Hepatocyte (in vitro differentiated cells): ENCODE measurements around the gene APOA5. TPM values are rescaled to one million over a fixed set of nuclear protein-coding genes. Genes with fewer than 3 reads are reported as not detected.
A peak's percentile ranks its signal among the peaks of the same experiment; 100 is the strongest.

Experiments
- DNase-seq: peaks from one replicate; pipeline ENCODE4 v3.0.0-alpha.2; 2016; ENCODE audit warnings: low spot score
- H2AFZ ChIP-seq: fragments of 200-600 bp; sonication (generic); 2 replicates; pipeline ENCODE4 v1.6.0; 2016; ENCODE audit warnings: antibody characterized with exemption, mild to moderate bottlenecking
- H3K27ac ChIP-seq: fragments of 200-600 bp; sonication (generic); 2 replicates; pipeline ENCODE4 v1.5.1; 2016; ENCODE audit warnings: mild to moderate bottlenecking
- H3K27me3 ChIP-seq: fragments of 200-600 bp; sonication (generic); 2 replicates; pipeline ENCODE4 v1.6.1; 2016
- H3K36me3 ChIP-seq: fragments of 200-600 bp; sonication (generic); replicated peaks from 2 replicates; pipeline ENCODE4 v1.5.1; 2016; ENCODE audit warnings: low read depth; ENCODE audit not compliant: insufficient read depth
- H3K4me1 ChIP-seq: fragments of 200-600 bp; sonication (generic); 2 replicates; pipeline ENCODE4 v1.5.1; 2016; ENCODE audit warnings: mild to moderate bottlenecking, moderate library complexity; ENCODE audit not compliant: insufficient read depth
- H3K4me2 ChIP-seq: fragments of 200-600 bp; sonication (generic); 2 replicates; pipeline ENCODE4 v1.6.0; 2016
- H3K4me3 ChIP-seq: fragments of 200-600 bp; sonication (generic); 2 replicates; pipeline ENCODE4 v1.5.1; 2016; ENCODE audit warnings: mild to moderate bottlenecking
- H3K79me2 ChIP-seq: fragments of 200-600 bp; sonication (generic); 2 replicates; pipeline ENCODE4 v1.6.0; 2017; ENCODE audit warnings: mild to moderate bottlenecking
- H3K9me2 ChIP-seq: fragments of 200-600 bp; sonication (generic); replicated peaks from 2 replicates; pipeline ENCODE4 v1.6.0; 2017; ENCODE audit warnings: mild to moderate bottlenecking; ENCODE audit not compliant: insufficient read depth
- H3K9me3 ChIP-seq: fragments of 200-600 bp; sonication (generic); 2 replicates; pipeline ENCODE4 v1.5.1; 2016; ENCODE audit warnings: low read depth, mild to moderate bottlenecking
- H4K20me1 ChIP-seq: fragments of 200-600 bp; sonication (generic); 2 replicates; pipeline ENCODE4 v1.6.0; 2016; ENCODE audit warnings: mild to moderate bottlenecking; ENCODE audit not compliant: insufficient read depth, poor library complexity, severe bottlenecking
- EZH2 ChIP-seq: fragments of 200-600 bp; sonication (generic); IDR thresholded peaks from 2 replicates; pipeline ENCODE4 v1.6.1; 2016; ENCODE audit warnings: antibody characterized with exemption, mild to moderate bottlenecking, borderline replicate concordance
- EZH2phosphoT487 ChIP-seq: fragments of 200-600 bp; sonication (generic); IDR thresholded peaks from one replicate; pipeline ENCODE4 v1.6.1; 2018; ENCODE audit warnings: antibody characterized with exemption, mild to moderate bottlenecking, low read depth, moderate library complexity; ENCODE audit not compliant: unreplicated experiment, severe bottlenecking
- WGBS: methylation state at CpG from one replicate; pipeline ENCODE4 v1.1.6; 2016; ENCODE audit warnings: low lambda C conversion rate; ENCODE audit errors: missing lambda C conversion rate; 5-methylcytosine and 5-hydroxymethylcytosine counted together
- polyA plus RNA-seq: library from polyadenylated mRNA; unstranded; fragments of >200 nt; fragmentation: Nextera tagmentation; extraction: Ambion mirVana; gene quantifications from 2 replicates; pipeline ENCODE4 v1.2.1, GENCODE V29; 2016
- total RNA-seq: library from RNA; depleted of rRNA; stranded (reverse); fragments of >200 nt; gene quantifications from 2 replicates; pipeline ENCODE4 v1.2.3, GENCODE V29; 2014
- TF ChIP-seq, protein P1 (sequence below): fragments of 200-600 bp; sonication (generic); IDR thresholded peaks from 2 replicates; pipeline ENCODE4 v1.5.1; 2016; ENCODE audit warnings: antibody characterized with exemption, mild to moderate bottlenecking; ENCODE audit not compliant: poor library complexity

APOA5 gene
- total and polyA plus RNA-seq, 2 experiments from 2014 or later: 14.6 to 20.3 TPM

DNA sequence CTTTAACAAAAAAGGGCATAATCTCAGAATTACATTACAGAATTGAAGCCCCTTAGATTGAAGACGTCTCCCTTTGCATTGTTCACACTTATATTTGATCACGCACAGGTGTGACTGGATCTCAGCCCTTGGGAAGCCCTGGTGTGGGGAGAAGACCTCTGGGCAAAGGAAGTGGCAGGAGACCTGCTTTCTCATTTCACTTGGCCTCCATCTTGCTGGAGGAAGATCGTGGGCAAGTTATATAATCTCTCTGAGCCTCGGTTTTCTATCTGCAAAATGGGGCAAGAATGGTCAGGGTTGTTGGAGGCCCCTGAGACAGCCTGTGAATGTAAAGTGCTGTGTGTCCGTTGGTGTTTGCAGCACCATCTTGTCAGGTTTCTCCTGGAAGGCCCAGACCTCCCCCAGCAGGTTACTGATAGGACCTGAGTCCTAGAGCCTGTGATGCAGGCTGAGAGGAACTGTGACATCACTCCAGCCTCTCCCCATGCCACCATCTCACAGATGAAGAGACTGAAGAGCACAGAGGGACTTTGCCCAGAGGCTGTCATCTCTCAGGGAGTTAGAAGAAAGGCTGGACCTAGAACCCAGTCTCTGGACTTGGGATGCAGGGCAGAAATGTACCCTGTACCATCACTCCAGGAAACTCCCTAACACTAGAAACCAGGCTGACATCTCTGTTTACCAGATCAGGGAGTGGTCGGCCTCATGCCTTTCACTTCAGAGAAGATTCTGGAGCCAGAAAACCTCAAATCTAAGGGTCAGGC lies 46.8 kb upstream of the APOA5 start:
- peaks cover 5% of the 10 kb centered on the region for H3K79me2 ChIP-seq
- peaks cover 35% of the 10 kb centered on the region for H3K4me1 ChIP-seq
- no peaks in the 10 kb centered on the region for H3K27me3 ChIP-seq
- peak; percentile 54 for DNase-seq
- no peaks in the 10 kb centered on the region for H3K36me3 ChIP-seq
- 87% methylated on average over 6 of the region's 6 CpGs for WGBS
- no peak overlapping the region for H2AFZ ChIP-seq
- no peaks in the 10 kb centered on the region for H4K20me1 ChIP-seq
- no peak overlapping the region for H3K4me2 ChIP-seq
- TF ChIP-seq, protein P1, sequence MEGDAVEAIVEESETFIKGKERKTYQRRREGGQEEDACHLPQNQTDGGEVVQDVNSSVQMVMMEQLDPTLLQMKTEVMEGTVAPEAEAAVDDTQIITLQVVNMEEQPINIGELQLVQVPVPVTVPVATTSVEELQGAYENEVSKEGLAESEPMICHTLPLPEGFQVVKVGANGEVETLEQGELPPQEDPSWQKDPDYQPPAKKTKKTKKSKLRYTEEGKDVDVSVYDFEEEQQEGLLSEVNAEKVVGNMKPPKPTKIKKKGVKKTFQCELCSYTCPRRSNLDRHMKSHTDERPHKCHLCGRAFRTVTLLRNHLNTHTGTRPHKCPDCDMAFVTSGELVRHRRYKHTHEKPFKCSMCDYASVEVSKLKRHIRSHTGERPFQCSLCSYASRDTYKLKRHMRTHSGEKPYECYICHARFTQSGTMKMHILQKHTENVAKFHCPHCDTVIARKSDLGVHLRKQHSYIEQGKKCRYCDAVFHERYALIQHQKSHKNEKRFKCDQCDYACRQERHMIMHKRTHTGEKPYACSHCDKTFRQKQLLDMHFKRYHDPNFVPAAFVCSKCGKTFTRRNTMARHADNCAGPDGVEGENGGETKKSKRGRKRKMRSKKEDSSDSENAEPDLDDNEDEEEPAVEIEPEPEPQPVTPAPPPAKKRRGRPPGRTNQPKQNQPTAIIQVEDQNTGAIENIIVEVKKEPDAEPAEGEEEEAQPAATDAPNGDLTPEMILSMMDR: no peak
- TF ChIP-seq EZH2phosphoT487 (no peak), EZH2 (no peak)
- peak overlapping the region; percentile 88 for H3K27ac ChIP-seq
- no peaks in the 10 kb centered on the region for H3K9me3 ChIP-seq
- H3K9me2 ChIP-seq: no peaks in the 10 kb centered on the region
- no peak overlapping the region for H3K4me3 ChIP-seq

DNA sequence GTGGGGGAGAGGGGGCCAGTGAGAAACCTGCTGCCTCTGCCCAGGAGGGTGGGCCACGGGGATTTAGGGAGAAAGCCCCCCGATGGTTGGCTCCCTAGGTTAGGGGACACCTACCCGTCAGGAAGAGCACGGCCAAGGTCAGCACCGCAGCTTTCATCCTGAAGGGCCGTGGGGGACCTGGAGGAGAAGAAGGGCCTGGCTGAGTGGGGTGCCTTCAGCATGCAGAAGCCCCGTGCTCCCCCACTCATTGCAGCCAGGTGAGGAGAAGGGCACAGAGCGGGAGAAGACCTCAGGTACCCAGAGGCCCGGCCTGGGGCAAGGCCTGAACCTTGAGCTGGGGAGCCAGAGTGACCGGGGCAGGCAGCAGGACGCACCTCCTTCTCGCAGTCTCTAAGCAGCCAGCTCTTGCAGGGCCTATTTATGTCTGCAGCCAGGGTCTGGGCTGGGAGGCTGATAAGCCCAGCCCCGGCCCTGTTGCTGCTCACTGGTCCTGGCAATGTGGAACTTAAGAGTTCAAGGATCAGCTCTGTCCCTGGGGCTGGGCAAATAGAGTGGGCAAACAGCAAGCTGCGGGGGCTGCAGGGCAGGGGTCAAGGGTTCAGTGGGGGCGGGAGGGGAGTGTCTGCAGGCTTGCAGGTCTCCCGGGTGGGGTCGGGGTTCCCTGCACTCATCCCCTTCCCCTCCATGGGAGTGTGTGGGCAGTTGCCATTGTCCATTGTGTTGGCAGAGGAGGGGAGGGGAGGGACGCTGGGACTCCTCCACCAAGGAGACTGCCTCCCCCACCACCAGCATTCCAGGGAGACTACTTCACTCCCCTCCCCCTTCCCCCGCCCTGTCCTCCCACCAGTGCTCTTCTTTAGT lies 45.8 kb upstream of the APOA5 start, which contains the start of gene APOA1:
Gene APOA1, minus strand, starts transcription at position 392 of the 861 bp plus-strand sequence. Its CDS starts 235 bp downstream, at position 157.
- Histone ChIP-seq H3K9me2 (no peaks in the 10 kb centered on the region), H3K4me1 (peaks cover 36% of the 10 kb centered on the region), H3K4me2 (peak within 1 kb of the TSS; percentile 83), H3K27me3 (no peaks in the 10 kb centered on the region), H3K36me3 (no peaks in the 10 kb centered on the region), H3K9me3 (no peaks in the 10 kb centered on the region), H3K79me2 (peaks cover 5% of the 10 kb centered on the region), H4K20me1 (no peaks in the 10 kb centered on the region), H3K27ac (peak within 1 kb of the TSS; percentile 88), H2AFZ (no peak within 1 kb of the TSS), H3K4me3 (peak within 1 kb of the TSS; percentile 20)
- DNase-seq: peak; percentile 79
- TF ChIP-seq, protein P1: no peak
- TF ChIP-seq EZH2 (no peak), EZH2phosphoT487 (no peak)
- 38% methylated on average over 9 of the region's 19 CpGs for WGBS

DNA sequence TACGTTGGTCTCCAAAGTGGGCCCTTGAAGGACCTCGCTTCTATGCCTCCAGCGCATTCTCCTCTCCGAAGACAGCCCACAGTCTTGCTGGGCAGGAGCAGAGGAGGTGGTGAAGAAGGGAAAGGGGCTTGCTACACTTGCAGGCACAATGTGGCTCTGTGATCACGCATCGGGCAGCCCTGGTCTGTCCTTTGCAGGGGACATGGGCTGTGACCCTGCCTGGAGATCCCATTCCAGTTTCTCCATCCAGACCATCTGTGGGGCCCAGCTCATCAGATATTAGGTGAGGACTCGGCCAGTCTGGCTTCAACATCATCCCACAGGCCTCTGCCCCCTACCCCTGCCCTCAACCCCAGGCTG lies 44.9 kb upstream of the APOA5 start:
- Histone ChIP-seq H3K4me2 (peak overlapping the region; percentile 83), H3K36me3 (no peaks in the 10 kb centered on the region), H3K9me2 (no peaks in the 10 kb centered on the region), H3K4me1 (peaks cover 39% of the 10 kb centered on the region), H3K27me3 (no peaks in the 10 kb centered on the region), H2AFZ (no peak overlapping the region), H3K4me3 (no peak overlapping the region), H3K9me3 (no peaks in the 10 kb centered on the region), H3K27ac (peak overlapping the region; percentile 88), H4K20me1 (no peaks in the 10 kb centered on the region), H3K79me2 (peaks cover 5% of the 10 kb centered on the region)
- DNase-seq: no peak
- no peak for TF ChIP-seq EZH2phosphoT487
- TF ChIP-seq, protein P1: no peak
- no peak for TF ChIP-seq EZH2
- 86% methylated on average over 7 of the region's 7 CpGs for WGBS
